HepG2 (cell line): ENCODE results near the gene SIX3. TPM values are rescaled to one million over a fixed set of nuclear protein-coding genes. Genes with fewer than 3 reads are reported as not detected.
A peak's percentile ranks its signal among the peaks of the same experiment; 100 is the strongest.

Experiments used
- ATAC-seq: fragments of 200-7000 bp; cut with Tn5 transposase; 3 replicates; pipeline ENCODE4 v1.9.1; 2020; ENCODE audit warnings: mild to moderate bottlenecking, moderate library complexity
- BruUV-seq: library from RNA; stranded (reverse); fragments of 400-500 nt; replicated peaks from 2 replicates; lab custom pipeline; 2021; lab: Mats Ljungman, UMichigan
- CTCF ChIA-PET: fragments of 300-600 bp; formaldehyde crosslinking; extraction: SDS; loops from one replicate; lab custom pipeline; 2021; ENCODE audit warnings: low total read pairs, inconsistent platforms, low intra/inter-chr PET ratio; lab: Yijun Ruan, JAX
- POLR2A ChIA-PET: fragments of 350-600 bp; sonication (Branson Sonifier 250); formaldehyde crosslinking; loops from one replicate; lab custom pipeline; 2020; ENCODE audit warnings: antibody characterized with exemption, inconsistent platforms; lab: Yijun Ruan, JAX
- DNase-seq: peaks from one replicate; pipeline ENCODE4 v3.0.0-alpha.2; 2015; ENCODE audit warnings: low spot score
- FAIRE-seq: peaks from 3 replicates; lab custom pipeline; 2011; peaks lifted over from hg19 to GRCh38; lab: Jason Lieb, UNC
- H2AFZ ChIP-seq: one replicate; pipeline ENCODE4 v1.6.1; 2011; ENCODE audit warnings: low read length, inconsistent platforms
- H3K27ac ChIP-seq: fragments of 300-600 bp; 3 replicates; pipeline ENCODE4 v1.8.0; 2011; ENCODE audit warnings: mixed run types, mild to moderate bottlenecking, mixed read lengths, low read length, inconsistent platforms; ENCODE audit not compliant: insufficient read depth; ENCODE audit errors: extremely low read length
- H3K27me3 ChIP-seq, 2 experiments: fragments of 200-600 bp in 1 of 2; 2 replicates in 1 of 2; 3 replicates in 1 of 2; pipeline versions ENCODE4 v1.6.0 to v1.8.0; 2011; ENCODE audit warnings: low read length in 2 of 2, mild to moderate bottlenecking in 2 of 2, moderate library complexity in 2 of 2, inconsistent platforms in 1 of 2; ENCODE audit not compliant: insufficient read depth in 2 of 2, control insufficient read depth in 1 of 2
- H3K36me3 ChIP-seq, 2 experiments: fragments of 200-600 bp in 1 of 2; replicated peaks in 1 of 2; 2 replicates in 1 of 2; 3 replicates in 1 of 2; pipeline versions ENCODE4 v1.5.1 to v1.8.0; 2011; ENCODE audit warnings: low read length in 2 of 2, inconsistent platforms in 1 of 2; ENCODE audit not compliant: insufficient read depth in 2 of 2, control insufficient read depth in 1 of 2
- H3K4me1 ChIP-seq: 2 replicates; pipeline ENCODE4 v1.5.1; 2012; ENCODE audit warnings: low read length, inconsistent platforms; ENCODE audit not compliant: insufficient read depth
- H3K4me2 ChIP-seq: 2 replicates; pipeline ENCODE4 v1.6.0; 2011; ENCODE audit warnings: low read depth, low read length, inconsistent platforms
- H3K4me3 ChIP-seq, 3 experiments: fragments of 200-600 bp in 1 of 3; sonication (generic), shearing (Covaris generic) in 1 of 3; replicated peaks in 1 of 3; 2 replicates each; pipeline ENCODE4 v1.5.1; 2011 to 2016; ENCODE audit warnings: low read length in 3 of 3, inconsistent platforms in 2 of 3, low read depth in 2 of 3, mild to moderate bottlenecking in 2 of 3, control low read depth in 1 of 3, mixed read lengths in 1 of 3; ENCODE audit not compliant: insufficient read depth in 1 of 3
- H3K79me2 ChIP-seq: one replicate; pipeline ENCODE4 v1.6.1; 2011; ENCODE audit warnings: low read length, inconsistent platforms; ENCODE audit not compliant: insufficient read depth
- H3K9ac ChIP-seq: 2 replicates; pipeline ENCODE4 v1.6.0; 2011; ENCODE audit warnings: mild to moderate bottlenecking, low read depth, low read length, inconsistent platforms; ENCODE audit not compliant: insufficient read depth
- H3K9me3 ChIP-seq: 2 replicates; pipeline ENCODE4 v1.5.1; 2012; ENCODE audit warnings: mild to moderate bottlenecking, low read length
- H4K20me1 ChIP-seq: 2 replicates; pipeline ENCODE4 v1.6.0; 2011; ENCODE audit warnings: inconsistent platforms, mild to moderate bottlenecking, low read length, moderate library complexity; ENCODE audit not compliant: insufficient read depth
- DNMT1 ChIP-seq: sonication (generic); formaldehyde crosslinking; IDR thresholded peaks from 2 replicates; pipeline ENCODE4 v1.5.1; 2020; ENCODE audit warnings: mild to moderate bottlenecking, missing genetic modification reagents
- KDM3A ChIP-seq: IDR thresholded peaks from 2 replicates; pipeline ENCODE4 v1.6.1; 2018; ENCODE audit warnings: low read depth, missing compliant biosample characterization
- SRSF1 ChIP-seq: fragments of 200-400 bp; formaldehyde crosslinking; optimal IDR thresholded peaks from 2 replicates; pipeline ENCODE3; 2017; ENCODE audit warnings: mild to moderate bottlenecking, low read depth, low read length, moderate library complexity
- STAG1 ChIP-seq: sonication (generic); formaldehyde crosslinking; IDR thresholded peaks from 2 replicates; pipeline ENCODE4 v1.4.0; 2020; ENCODE audit warnings: missing genetic modification reagents
- ZNF230 ChIP-seq: sonication (generic); formaldehyde crosslinking; IDR thresholded peaks from 2 replicates; pipeline ENCODE4 v1.4.0; 2020; ENCODE audit warnings: mild to moderate bottlenecking, missing genetic modification reagents
- ZNF251 ChIP-seq: sonication (generic); formaldehyde crosslinking; IDR thresholded peaks from 2 replicates; pipeline ENCODE4 v1.9.0; 2021; ENCODE audit warnings: mild to moderate bottlenecking, missing genetic modification reagents
- ZNF772 ChIP-seq: sonication (generic); formaldehyde crosslinking; IDR thresholded peaks from 2 replicates; pipeline ENCODE4 v1.5.0; 2020; ENCODE audit warnings: mild to moderate bottlenecking, missing genetic modification reagents
- ZNF841 ChIP-seq: sonication (generic); formaldehyde crosslinking; IDR thresholded peaks from 2 replicates; pipeline ENCODE4 v1.8.1; 2023; ENCODE audit warnings: missing genetic modification reagents, borderline replicate concordance
- ZNF878 ChIP-seq: sonication (generic); formaldehyde crosslinking; IDR thresholded peaks from 2 replicates; pipeline ENCODE4 v1.8.1; 2023; ENCODE audit warnings: mild to moderate bottlenecking, missing genetic modification reagents, moderate library complexity
- WGBS: methylation state at CpG from one replicate; pipeline ENCODE4 v1.1.6; 2017; ENCODE audit warnings: low lambda C conversion rate; 5-methylcytosine and 5-hydroxymethylcytosine counted together
- in situ Hi-C: cut with HindIII; loops from 2 replicates; pipeline ENCODE4 v1.10.0; 2017; ENCODE audit warnings: low pct_unique_long_range_greater_than_20kb; ENCODE audit not compliant: extremely low pct_ligation_motif_present
- intact Hi-C: fragments of 100-400 bp; cut with micrococcal nuclease; formaldehyde crosslinking; loops from one replicate; pipeline ENCODE4 v1.10.0; 2022; ENCODE audit not compliant: unreplicated experiment
- polyA plus RNA-seq, 8 experiments: library from polyadenylated mRNA; depleted of rRNA in 3 of 8; stranded (reverse) in 7 of 8; unstranded in 1 of 8; fragments of >200 nt; fragmentation: Illumina TruSeq in 4 of 8; extraction: Trizol in 4 of 8; gene quantifications; 2 replicates each; pipeline versions ENCODE4 v1.2.1 to v1.2.3, GENCODE V29; 2011 to 2016; ENCODE audit warnings: low read depth in 4 of 8, missing spikeins in 1 of 8, mixed read lengths in 1 of 8; ENCODE audit not compliant: insufficient read depth in 1 of 8
- total RNA-seq, 5 experiments: library from RNA; depleted of rRNA; stranded (reverse); fragments of >200 nt; fragmentation: Illumina TruSeq; extraction: Trizol; gene quantifications; 2 replicates each; pipeline ENCODE4 v1.2.3, GENCODE V29; 2016; ENCODE audit warnings: low read depth in 1 of 5
- TF ChIP-seq, protein P1 (sequence below): sonication (generic); formaldehyde crosslinking; IDR thresholded peaks from 2 replicates; pipeline ENCODE4 v1.5.0; 2020; ENCODE audit warnings: mild to moderate bottlenecking, missing genetic modification reagents, moderate library complexity

Gene SIX3
- total and polyA plus RNA-seq, 2 of the 13 experiments (the other 11 are each of a cell fraction or from before 2014, with no cell fraction given): not detected

DNA sequence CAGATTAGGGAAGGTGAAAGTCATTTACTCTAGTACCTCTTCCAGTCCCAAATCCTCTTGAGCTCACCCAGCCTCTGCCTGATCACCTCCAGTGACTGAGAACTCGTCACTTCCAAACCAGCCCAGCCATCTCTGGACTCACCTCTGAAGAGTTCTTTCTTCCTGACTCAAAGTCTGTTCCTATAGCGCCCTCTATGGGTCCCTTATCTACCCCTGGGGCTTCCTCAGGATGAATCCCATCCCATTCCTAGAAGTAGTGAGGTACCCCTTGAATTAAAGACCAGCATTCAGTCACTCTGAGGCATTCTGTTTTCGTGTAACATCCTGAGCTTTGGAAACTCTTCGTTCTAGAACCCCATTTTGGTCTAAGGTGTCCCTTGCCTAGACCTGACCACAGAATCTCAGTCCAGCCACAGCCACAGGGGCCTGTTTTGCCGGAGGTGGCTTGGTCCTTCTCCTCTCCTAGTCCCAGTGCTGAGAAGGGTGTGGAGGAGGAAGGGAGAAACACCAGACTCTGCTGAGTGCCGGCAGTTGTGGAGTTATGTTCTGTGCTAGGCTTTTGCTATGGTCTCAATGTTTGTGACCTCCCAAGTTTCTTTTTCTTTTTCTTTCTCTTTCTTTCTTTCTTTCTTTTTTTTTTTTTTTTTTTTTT lies 32.7 kb downstream of the SIX3 start:
- peak; percentile 49 for FAIRE-seq
- no peak overlapping the region for H3K4me2 ChIP-seq
- in situ Hi-C loops: no loop called here
- H3K4me3 ChIP-seq: no peak overlapping the region
- H3K4me1 ChIP-seq: no peaks in the 10 kb centered on the region
- no TSS peak for BruUV-seq
- H2AFZ ChIP-seq: no peak overlapping the region
- no peaks in the 10 kb centered on the region for H3K9me3 ChIP-seq
- H3K9ac ChIP-seq: no peak overlapping the region
- ATAC-seq: peak; percentile 64
- 31% methylated on average over 6 of the region's 6 CpGs for WGBS
- H3K36me3 ChIP-seq: no peaks in the 10 kb centered on the region
- no peaks in the 10 kb centered on the region for H3K79me2 ChIP-seq
- POLR2A ChIA-PET: no interaction called here
- intact Hi-C loops: no loop called here
- H4K20me1 ChIP-seq: no peaks in the 10 kb centered on the region
- DNase-seq: peak; percentile 52
- no peak for TF ChIP-seq ZNF251 (CRISPR knock-in tag)
- peak; percentile 53 for TF ChIP-seq STAG1 (CRISPR knock-in tag)
- TF ChIP-seq, protein P1, sequence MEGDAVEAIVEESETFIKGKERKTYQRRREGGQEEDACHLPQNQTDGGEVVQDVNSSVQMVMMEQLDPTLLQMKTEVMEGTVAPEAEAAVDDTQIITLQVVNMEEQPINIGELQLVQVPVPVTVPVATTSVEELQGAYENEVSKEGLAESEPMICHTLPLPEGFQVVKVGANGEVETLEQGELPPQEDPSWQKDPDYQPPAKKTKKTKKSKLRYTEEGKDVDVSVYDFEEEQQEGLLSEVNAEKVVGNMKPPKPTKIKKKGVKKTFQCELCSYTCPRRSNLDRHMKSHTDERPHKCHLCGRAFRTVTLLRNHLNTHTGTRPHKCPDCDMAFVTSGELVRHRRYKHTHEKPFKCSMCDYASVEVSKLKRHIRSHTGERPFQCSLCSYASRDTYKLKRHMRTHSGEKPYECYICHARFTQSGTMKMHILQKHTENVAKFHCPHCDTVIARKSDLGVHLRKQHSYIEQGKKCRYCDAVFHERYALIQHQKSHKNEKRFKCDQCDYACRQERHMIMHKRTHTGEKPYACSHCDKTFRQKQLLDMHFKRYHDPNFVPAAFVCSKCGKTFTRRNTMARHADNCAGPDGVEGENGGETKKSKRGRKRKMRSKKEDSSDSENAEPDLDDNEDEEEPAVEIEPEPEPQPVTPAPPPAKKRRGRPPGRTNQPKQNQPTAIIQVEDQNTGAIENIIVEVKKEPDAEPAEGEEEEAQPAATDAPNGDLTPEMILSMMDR (CRISPR knock-in tag): peak; percentile 54
- TF ChIP-seq, all 625 proteins: peak for 2
- peaks cover 1 to 13% of the 10 kb centered on the region in 2 experiments; a peak in 2 of 5 replicates for H3K27me3 ChIP-seq
- CTCF ChIA-PET: no interaction called here
- H3K27ac ChIP-seq: no peak overlapping the region

- H3K4me2 ChIP-seq: peak overlapping the region; percentile 4; the same call in 1 of the 2 replicates
- H3K36me3 ChIP-seq: no peaks in the 10 kb centered on the region
- no peak overlapping the region; a peak in 1 of 6 replicates for H3K4me3 ChIP-seq
- CTCF ChIA-PET: no interaction called here
- POLR2A ChIA-PET: no interaction called here
- no peak overlapping the region for H2AFZ ChIP-seq
- no TSS peak for BruUV-seq
- TF ChIP-seq ZNF878 (no peak), ZNF772 (CRISPR knock-in tag) (no peak), KDM3A (CRISPR knock-in tag) (no peak), ZNF841 (CRISPR knock-in tag) (no peak), ZNF230 (CRISPR knock-in tag) (no peak), DNMT1 (no peak), SRSF1 (no peak)
- DNase-seq (no peak), FAIRE-seq (no peak), ATAC-seq (no peak; the same call in 2 of the 3 replicates)
- no peaks in the 10 kb centered on the region for H4K20me1 ChIP-seq
- in situ Hi-C loops (no loop called here), intact Hi-C loops (no loop called here)
- no peaks in the 10 kb centered on the region for H3K4me1 ChIP-seq
- no peaks in the 10 kb centered on the region for H3K9me3 ChIP-seq
- no peaks in the 10 kb centered on the region for H3K79me2 ChIP-seq
- WGBS: 48% methylated on average over 24 of the region's 24 CpGs
- no peak overlapping the region for H3K27ac ChIP-seq
- H3K9ac ChIP-seq: no peak overlapping the region
- peaks cover 1 to 12% of the 10 kb centered on the region in 2 experiments; a peak in 1 of 5 replicates for H3K27me3 ChIP-seq
Measured at GRCh38 chr2:44975571-44976450, 34.3 kb downstream of the SIX3 start.
